ENCODE data around the gene EN1. TPM values are rescaled to one million over a fixed set of nuclear protein-coding genes. Genes with fewer than 3 reads are reported as not detected.

The EN1 gene
- polyA plus RNA-seq (2013, experiment 1 of 2), result 0.01 TPM
- not detected for polyA plus RNA-seq (2013, experiment 2 of 2)

DNA sequence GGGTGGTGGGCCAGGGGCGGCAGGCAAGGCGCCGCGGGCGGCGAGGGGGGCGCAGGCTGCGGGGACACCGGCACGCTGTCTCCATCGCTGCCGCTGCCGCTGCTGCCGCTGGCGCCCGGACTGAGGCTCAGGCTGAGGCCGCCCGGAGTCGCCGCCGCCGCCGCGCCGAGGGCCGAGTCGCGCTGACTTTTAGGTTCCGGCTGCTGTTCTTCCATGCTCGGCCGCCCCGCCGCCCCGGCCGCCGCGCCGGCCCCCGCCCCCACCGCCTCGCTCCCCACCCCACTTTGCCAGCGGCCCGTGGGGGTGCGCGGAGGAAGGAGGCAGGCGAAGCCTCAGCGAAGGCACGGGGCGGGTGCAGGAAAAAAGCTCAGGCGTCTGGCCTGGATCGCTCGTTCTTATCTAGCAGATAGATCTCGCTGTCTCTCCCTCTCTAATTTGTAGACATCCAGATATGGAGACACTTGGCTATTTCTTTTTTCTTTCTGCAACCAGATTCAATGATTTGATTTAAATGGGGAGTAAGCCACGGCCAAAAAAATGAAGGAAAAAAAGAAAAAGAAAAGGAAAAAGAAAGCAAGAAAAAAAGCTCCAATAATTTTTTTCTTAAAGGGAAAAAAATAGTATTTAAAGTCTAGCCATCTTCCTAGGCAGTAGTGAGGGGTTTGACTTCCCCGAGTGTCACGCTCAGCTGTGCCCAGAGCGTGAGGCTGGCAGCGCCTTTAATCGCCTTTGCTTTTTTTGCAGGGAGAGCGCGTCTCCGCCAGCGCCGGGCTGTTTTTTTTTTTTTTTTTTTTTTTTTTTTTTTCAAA, at the start of gene EN1:
TSS of gene EN1 (minus strand) at position 696 of the 809 bp plus-strand sequence. CDS start at position 215, 481 bp downstream.
- Histone ChIP-seq H3K79me1 (ENCODE audit: low read length) (no peaks in the 10 kb centered on the region), H4K5ac (ENCODE audit: low read length) (no peak within 1 kb of the TSS), H3K4ac (ENCODE audit: low read depth, low read length) (no peak within 1 kb of the TSS), H2BK5ac (ENCODE audit: low read length) (no peak within 1 kb of the TSS), H3K4me3 (ENCODE audit: low read length) (no peak within 1 kb of the TSS), H3K36me3 (ENCODE audit: control insufficient read depth, insufficient read depth, low read length) (no peaks in the 10 kb centered on the region), H3K27ac (ENCODE audit: low read depth, low read length) (no peak within 1 kb of the TSS), H2AK5ac (ENCODE audit: low read length) (no peak within 1 kb of the TSS), H3K18ac (ENCODE audit: low read length) (peak within 1 kb of the TSS; percentile 1), H3K9ac (ENCODE audit: low read length) (no peak within 1 kb of the TSS), H3K4me1 (ENCODE audit: control insufficient read depth, low read depth, low read length) (peaks cover 5% of the 10 kb centered on the region), H3K79me2 (ENCODE audit: control insufficient read depth, insufficient read depth, low read length) (no peaks in the 10 kb centered on the region), H3K56ac (ENCODE audit: low read length) (no peak within 1 kb of the TSS), H3K4me2 (ENCODE audit: low read length) (peak within 1 kb of the TSS; percentile 48), H4K8ac (ENCODE audit: low read depth, low read length) (no peak within 1 kb of the TSS), H2BK15ac (replicated peaks; ENCODE audit: low read depth) (no peak within 1 kb of the TSS), H3K27me3 (ENCODE audit: insufficient read depth, low read length, poor library complexity) (peaks cover 81% of the 10 kb centered on the region), H3K23ac (ENCODE audit: low read length) (no peak within 1 kb of the TSS), H2BK120ac (ENCODE audit: low read depth, low read length) (no peak within 1 kb of the TSS)
- DNase-seq, result peak; percentile 28
- WGBS (ENCODE audit: extremely low coverage, insufficient coverage, low lambda C conversion rate), result no CpG with 5 or more reads among the region's 64 CpGs

GRCh38 chr2:118893100-118893499, 45.7 kb upstream of the EN1 start:
- DNase-seq, result no peak
- Histone ChIP-seq H3K4ac (ENCODE audit: low read depth, low read length) (no peak overlapping the region), H4K8ac (ENCODE audit: low read depth, low read length) (no peak overlapping the region), H3K27ac (ENCODE audit: low read depth, low read length) (no peak overlapping the region), H3K79me1 (ENCODE audit: low read length) (no peaks in the 10 kb centered on the region), H2BK15ac (replicated peaks; ENCODE audit: low read depth) (no peak overlapping the region), H3K23ac (ENCODE audit: low read length) (no peak overlapping the region), H3K79me2 (ENCODE audit: control insufficient read depth, insufficient read depth, low read length) (no peaks in the 10 kb centered on the region), H3K4me2 (ENCODE audit: low read length) (no peak overlapping the region), H3K4me1 (ENCODE audit: control insufficient read depth, low read depth, low read length) (no peaks in the 10 kb centered on the region), H3K4me3 (ENCODE audit: low read length) (no peak overlapping the region), H3K9ac (ENCODE audit: low read length) (no peak overlapping the region), H3K27me3 (ENCODE audit: insufficient read depth, low read length, poor library complexity) (no peaks in the 10 kb centered on the region), H3K56ac (ENCODE audit: low read length) (no peak overlapping the region), H3K36me3 (ENCODE audit: control insufficient read depth, insufficient read depth, low read length) (no peaks in the 10 kb centered on the region), H3K18ac (ENCODE audit: low read length) (no peak overlapping the region), H2BK120ac (ENCODE audit: low read depth, low read length) (no peak overlapping the region), H2AK5ac (ENCODE audit: low read length) (no peak overlapping the region), H4K5ac (ENCODE audit: low read length) (no peak overlapping the region), H2BK5ac (ENCODE audit: low read length) (no peak overlapping the region)
- WGBS (ENCODE audit: extremely low coverage, insufficient coverage, low lambda C conversion rate), result no CpG with 5 or more reads among the region's 3 CpGs

GRCh38 chr2:118889995-118890394, 42.5 kb upstream of the EN1 start:
- Histone ChIP-seq H3K4ac (ENCODE audit: low read depth, low read length) (no peak overlapping the region), H3K4me1 (ENCODE audit: control insufficient read depth, low read depth, low read length) (no peaks in the 10 kb centered on the region), H4K5ac (ENCODE audit: low read length) (no peak overlapping the region), H3K4me2 (ENCODE audit: low read length) (no peak overlapping the region), H3K56ac (ENCODE audit: low read length) (no peak overlapping the region), H2AK5ac (ENCODE audit: low read length) (no peak overlapping the region), H3K27ac (ENCODE audit: low read depth, low read length) (no peak overlapping the region), H3K9ac (ENCODE audit: low read length) (no peak overlapping the region), H3K36me3 (ENCODE audit: control insufficient read depth, insufficient read depth, low read length) (no peaks in the 10 kb centered on the region), H2BK120ac (ENCODE audit: low read depth, low read length) (no peak overlapping the region), H3K79me2 (ENCODE audit: control insufficient read depth, insufficient read depth, low read length) (no peaks in the 10 kb centered on the region), H3K23ac (ENCODE audit: low read length) (no peak overlapping the region), H3K27me3 (ENCODE audit: insufficient read depth, low read length, poor library complexity) (no peaks in the 10 kb centered on the region), H3K79me1 (ENCODE audit: low read length) (no peaks in the 10 kb centered on the region), H4K8ac (ENCODE audit: low read depth, low read length) (no peak overlapping the region), H3K18ac (ENCODE audit: low read length) (no peak overlapping the region), H2BK5ac (ENCODE audit: low read length) (no peak overlapping the region), H2BK15ac (replicated peaks; ENCODE audit: low read depth) (no peak overlapping the region), H3K4me3 (ENCODE audit: low read length) (no peak overlapping the region)
- no peak for DNase-seq
- no CpG with 5 or more reads among the region's 1 CpG for WGBS (ENCODE audit: extremely low coverage, insufficient coverage, low lambda C conversion rate)

- H3K4me1 ChIP-seq (ENCODE audit: control insufficient read depth, low read depth, low read length), result no peaks in the 10 kb centered on the region
- no peak for DNase-seq
- no peaks in the 10 kb centered on the region for H3K79me2 ChIP-seq (ENCODE audit: control insufficient read depth, insufficient read depth, low read length)
- H3K56ac ChIP-seq (ENCODE audit: low read length), result no peak overlapping the region
- H3K23ac ChIP-seq (ENCODE audit: low read length), result no peak overlapping the region
- no peak overlapping the region for H3K27ac ChIP-seq (ENCODE audit: low read depth, low read length)
- H2AK5ac ChIP-seq (ENCODE audit: low read length), result no peak overlapping the region
- H3K18ac ChIP-seq (ENCODE audit: low read length), result no peak overlapping the region
- no peaks in the 10 kb centered on the region for H3K27me3 ChIP-seq (ENCODE audit: insufficient read depth, low read length, poor library complexity)
- no CpG with 5 or more reads among the region's 4 CpGs for WGBS (ENCODE audit: extremely low coverage, insufficient coverage, low lambda C conversion rate)
- no peak overlapping the region for H3K9ac ChIP-seq (ENCODE audit: low read length)
- H3K4me3 ChIP-seq (ENCODE audit: low read length), result no peak overlapping the region
- H2BK15ac ChIP-seq (replicated peaks; ENCODE audit: low read depth), result no peak overlapping the region
- H4K8ac ChIP-seq (ENCODE audit: low read depth, low read length), result no peak overlapping the region
- H3K79me1 ChIP-seq (ENCODE audit: low read length), result no peaks in the 10 kb centered on the region
- H2BK5ac ChIP-seq (ENCODE audit: low read length), result no peak overlapping the region
- no peak overlapping the region for H3K4ac ChIP-seq (ENCODE audit: low read depth, low read length)
- H3K36me3 ChIP-seq (ENCODE audit: control insufficient read depth, insufficient read depth, low read length), result no peaks in the 10 kb centered on the region
- H2BK120ac ChIP-seq (ENCODE audit: low read depth, low read length), result no peak overlapping the region
- no peak overlapping the region for H4K5ac ChIP-seq (ENCODE audit: low read length)
- no peak overlapping the region for H3K4me2 ChIP-seq (ENCODE audit: low read length)
Measured at GRCh38 chr2:118883792-118884191, 36.3 kb upstream of the EN1 start.

- no peak overlapping the region for H3K4me3 ChIP-seq (ENCODE audit: low read length)
- H3K4ac ChIP-seq (ENCODE audit: low read depth, low read length), result no peak overlapping the region
- H2BK120ac ChIP-seq (ENCODE audit: low read depth, low read length), result no peak overlapping the region
- no peak overlapping the region for H2BK15ac ChIP-seq (replicated peaks; ENCODE audit: low read depth)
- H3K56ac ChIP-seq (ENCODE audit: low read length), result no peak overlapping the region
- no peak overlapping the region for H4K8ac ChIP-seq (ENCODE audit: low read depth, low read length)
- no peak overlapping the region for H2BK5ac ChIP-seq (ENCODE audit: low read length)
- no CpG with 5 or more reads among the region's 17 CpGs for WGBS (ENCODE audit: extremely low coverage, insufficient coverage, low lambda C conversion rate)
- no peaks in the 10 kb centered on the region for H3K36me3 ChIP-seq (ENCODE audit: control insufficient read depth, insufficient read depth, low read length)
- H3K79me2 ChIP-seq (ENCODE audit: control insufficient read depth, insufficient read depth, low read length), result no peaks in the 10 kb centered on the region
- H3K79me1 ChIP-seq (ENCODE audit: low read length), result no peaks in the 10 kb centered on the region
- H3K27ac ChIP-seq (ENCODE audit: low read depth, low read length), result no peak overlapping the region
- H3K23ac ChIP-seq (ENCODE audit: low read length), result no peak overlapping the region
- no peaks in the 10 kb centered on the region for H3K27me3 ChIP-seq (ENCODE audit: insufficient read depth, low read length, poor library complexity)
- H3K18ac ChIP-seq (ENCODE audit: low read length), result no peak overlapping the region
- H3K9ac ChIP-seq (ENCODE audit: low read length), result no peak overlapping the region
- H2AK5ac ChIP-seq (ENCODE audit: low read length), result no peak overlapping the region
- peak overlapping the region; percentile 37 for H3K4me2 ChIP-seq (ENCODE audit: low read length)
- DNase-seq, result peak; percentile 78
- H3K4me1 ChIP-seq (ENCODE audit: control insufficient read depth, low read depth, low read length), result no peaks in the 10 kb centered on the region
- no peak overlapping the region for H4K5ac ChIP-seq (ENCODE audit: low read length)
Measured at GRCh38 chr2:118882693-118883336, 35.4 kb upstream of the EN1 start.
